ENCODE data around the gene TRIP4.

GRCh38 chr15:64400583-64400982 is 12.9 kb downstream of the TRIP4 start:
- TF ChIP-seq CTCF (IDR thresholded peaks at IDR 0.05) (no peak), POLR2A (IDR thresholded peaks at IDR 0.05) (no peak)

Measured in body of pancreas (tissue), 4 donors.